ENCODE measurements around the gene PCNA. TPM values are rescaled to one million over a fixed set of nuclear protein-coding genes. Genes with fewer than 3 reads are reported as not detected.

Gene PCNA
- total RNA-seq, 1 experiment from 2014 or later = 273 TPM

DNA sequence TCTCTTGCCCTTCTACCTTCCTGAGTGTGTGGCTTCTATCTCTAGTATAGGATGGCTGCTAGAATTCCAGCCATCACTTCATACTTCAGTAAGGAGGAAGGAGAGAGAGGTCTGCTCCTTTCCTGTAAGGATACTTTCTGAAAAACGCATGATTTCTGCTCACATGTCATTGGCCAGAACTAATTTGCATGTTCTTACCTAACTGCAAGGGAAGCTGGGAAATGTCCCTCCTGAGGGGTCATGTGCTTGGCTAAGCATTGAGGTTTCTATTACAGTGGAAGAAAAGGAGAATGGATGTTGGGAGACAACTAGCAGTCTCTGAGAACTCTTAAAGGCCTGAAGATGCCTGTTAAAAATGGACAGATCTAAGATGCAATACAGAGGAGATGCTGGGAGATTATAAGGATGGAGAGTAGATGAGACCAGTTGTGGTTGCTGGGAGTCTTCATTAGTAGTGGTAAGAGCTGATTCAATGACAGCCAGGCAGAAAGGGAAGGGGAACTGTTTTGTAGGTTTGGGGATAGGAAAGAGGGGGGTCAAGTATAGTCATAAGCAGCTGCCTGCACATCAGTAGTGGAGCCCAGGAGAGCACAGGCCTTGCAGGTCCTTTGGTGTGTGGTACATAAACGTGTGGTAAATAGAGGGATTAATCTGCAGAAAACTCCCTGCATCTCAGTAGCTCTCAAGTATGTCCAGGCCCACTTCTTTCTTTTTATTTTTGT lies 27.3 kb upstream of the PCNA start:
- no TSS peak for BruUV-seq (replicated peaks)
- no peak overlapping the region for H2AFZ ChIP-seq (ENCODE audit: low read depth, low read length, poor library complexity, severe bottlenecking)
- H3K27me3 ChIP-seq (ENCODE audit: insufficient read depth, low read length) = no peaks in the 10 kb centered on the region
- no peaks in the 10 kb centered on the region for H3K9me2 ChIP-seq (ENCODE audit: insufficient read depth)
- ATAC-seq = no peak
- ChIA-PET CTCF (interaction anchor here (0.9 kb wide), 1 partner anchor 21 kb away, joined by 3 read pairs; the partner anchor contains the start of gene CDS2), POLR2A (interaction anchor here (1.1 kb wide), 1 partner anchor 21 kb away, joined by 3 read pairs; no protein-coding TSS in a partner anchor), RAD21 (ENCODE audit: low non-redundant PET in 1 of 2, low total read pairs in 2 of 2, uncharacterized antibody in 2 of 2, unreplicated experiment in 2 of 2) (no interaction called here)
- intact Hi-C loops (cut with micrococcal nuclease) = no loop called here
- peaks cover 13 to 22% of the 10 kb centered on the region in 2 experiments for H3K4me1 ChIP-seq (ENCODE audit: control insufficient read depth in 1 of 2, insufficient read depth in 2 of 2, low read length in 2 of 2)
- H3K36me3 ChIP-seq (ENCODE audit: control insufficient read depth in 1 of 2, insufficient read depth in 2 of 2, low read length in 2 of 2) = no peaks in the 10 kb centered on the region
- DNase-seq (ENCODE audit: low read depth, low spot score) = no peak
- H3K79me2 ChIP-seq (ENCODE audit: insufficient read depth, low read length) = peaks cover 29% of the 10 kb centered on the region
- H3K4me3 ChIP-seq (replicated peaks in 1 of 2; ENCODE audit: low read depth in 1 of 2, low read length in 2 of 2) = no peak overlapping the region
- H3K9ac ChIP-seq (ENCODE audit: low read length) = no peak overlapping the region
- no peak overlapping the region for H3K27ac ChIP-seq (ENCODE audit: low read depth, low read length)
- H4K20me1 ChIP-seq (ENCODE audit: insufficient read depth) = no peaks in the 10 kb centered on the region
- TF ChIP-seq, protein P1, sequence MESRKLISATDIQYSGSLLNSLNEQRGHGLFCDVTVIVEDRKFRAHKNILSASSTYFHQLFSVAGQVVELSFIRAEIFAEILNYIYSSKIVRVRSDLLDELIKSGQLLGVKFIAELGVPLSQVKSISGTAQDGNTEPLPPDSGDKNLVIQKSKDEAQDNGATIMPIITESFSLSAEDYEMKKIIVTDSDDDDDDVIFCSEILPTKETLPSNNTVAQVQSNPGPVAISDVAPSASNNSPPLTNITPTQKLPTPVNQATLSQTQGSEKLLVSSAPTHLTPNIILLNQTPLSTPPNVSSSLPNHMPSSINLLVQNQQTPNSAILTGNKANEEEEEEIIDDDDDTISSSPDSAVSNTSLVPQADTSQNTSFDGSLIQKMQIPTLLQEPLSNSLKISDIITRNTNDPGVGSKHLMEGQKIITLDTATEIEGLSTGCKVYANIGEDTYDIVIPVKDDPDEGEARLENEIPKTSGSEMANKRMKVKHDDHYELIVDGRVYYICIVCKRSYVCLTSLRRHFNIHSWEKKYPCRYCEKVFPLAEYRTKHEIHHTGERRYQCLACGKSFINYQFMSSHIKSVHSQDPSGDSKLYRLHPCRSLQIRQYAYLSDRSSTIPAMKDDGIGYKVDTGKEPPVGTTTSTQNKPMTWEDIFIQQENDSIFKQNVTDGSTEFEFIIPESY (IDR thresholded peaks at IDR 0.05; ENCODE audit: extremely low read depth, insufficient replicate concordance, low read length) = no peak
- TF ChIP-seq POLR2A (IDR thresholded peaks at IDR 0.05; ENCODE audit: borderline replicate concordance, extremely low read depth, insufficient read depth, insufficient read length) = no peak
- TF ChIP-seq EGR1 (IDR thresholded peaks at IDR 0.05; ENCODE audit: low read depth) = no peak
- TF ChIP-seq YY1 (IDR thresholded peaks at IDR 0.05; ENCODE audit: extremely low read depth, insufficient replicate concordance, low read depth, low read length) = no peak
- TF ChIP-seq, protein P2, sequence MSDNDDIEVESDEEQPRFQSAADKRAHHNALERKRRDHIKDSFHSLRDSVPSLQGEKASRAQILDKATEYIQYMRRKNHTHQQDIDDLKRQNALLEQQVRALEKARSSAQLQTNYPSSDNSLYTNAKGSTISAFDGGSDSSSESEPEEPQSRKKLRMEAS (IDR thresholded peaks at IDR 0.05) = no peak
- TF ChIP-seq, protein P3, sequence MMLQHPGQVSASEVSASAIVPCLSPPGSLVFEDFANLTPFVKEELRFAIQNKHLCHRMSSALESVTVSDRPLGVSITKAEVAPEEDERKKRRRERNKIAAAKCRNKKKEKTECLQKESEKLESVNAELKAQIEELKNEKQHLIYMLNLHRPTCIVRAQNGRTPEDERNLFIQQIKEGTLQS (IDR thresholded peaks at IDR 0.05) = no peak
- no peak for TF ChIP-seq SRF (IDR thresholded peaks at IDR 0.05; ENCODE audit: low read depth)
- no peak for TF ChIP-seq ZFX (IDR thresholded peaks at IDR 0.05)
- no peak for TF ChIP-seq CBX3 (IDR thresholded peaks at IDR 0.05; ENCODE audit: low read depth)
- TF ChIP-seq, protein P4, sequence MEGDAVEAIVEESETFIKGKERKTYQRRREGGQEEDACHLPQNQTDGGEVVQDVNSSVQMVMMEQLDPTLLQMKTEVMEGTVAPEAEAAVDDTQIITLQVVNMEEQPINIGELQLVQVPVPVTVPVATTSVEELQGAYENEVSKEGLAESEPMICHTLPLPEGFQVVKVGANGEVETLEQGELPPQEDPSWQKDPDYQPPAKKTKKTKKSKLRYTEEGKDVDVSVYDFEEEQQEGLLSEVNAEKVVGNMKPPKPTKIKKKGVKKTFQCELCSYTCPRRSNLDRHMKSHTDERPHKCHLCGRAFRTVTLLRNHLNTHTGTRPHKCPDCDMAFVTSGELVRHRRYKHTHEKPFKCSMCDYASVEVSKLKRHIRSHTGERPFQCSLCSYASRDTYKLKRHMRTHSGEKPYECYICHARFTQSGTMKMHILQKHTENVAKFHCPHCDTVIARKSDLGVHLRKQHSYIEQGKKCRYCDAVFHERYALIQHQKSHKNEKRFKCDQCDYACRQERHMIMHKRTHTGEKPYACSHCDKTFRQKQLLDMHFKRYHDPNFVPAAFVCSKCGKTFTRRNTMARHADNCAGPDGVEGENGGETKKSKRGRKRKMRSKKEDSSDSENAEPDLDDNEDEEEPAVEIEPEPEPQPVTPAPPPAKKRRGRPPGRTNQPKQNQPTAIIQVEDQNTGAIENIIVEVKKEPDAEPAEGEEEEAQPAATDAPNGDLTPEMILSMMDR (IDR thresholded peaks at IDR 0.05 in 2 of 3, conservative IDR thresholded peaks at IDR 0.05 in 1 of 3; ENCODE audit: borderline replicate concordance in 1 of 3, insufficient read depth in 1 of 3, low read depth in 2 of 3, low read length in 2 of 3) = no peak
- TF ChIP-seq RAD21 (IDR thresholded peaks at IDR 0.05; ENCODE audit: low read depth) = no peak
- TF ChIP-seq ZNF274 (IDR thresholded peaks at IDR 0.05; ENCODE audit: low read depth, low read length) = no peak
- TF ChIP-seq EZH2 (IDR thresholded peaks at IDR 0.05) = no peak
- no peak for TF ChIP-seq ELF1 (IDR thresholded peaks at IDR 0.05; ENCODE audit: borderline replicate concordance, low read depth)
- TF ChIP-seq SP1 (IDR thresholded peaks at IDR 0.05; ENCODE audit: low read depth) = no peak
- no peak for TF ChIP-seq SIN3A (IDR thresholded peaks at IDR 0.05; ENCODE audit: low read depth)
- TF ChIP-seq EZH2phosphoT487 (IDR thresholded peaks at IDR 0.05; ENCODE audit: borderline replicate concordance) = no peak
- TF ChIP-seq POLR2AphosphoS5 (IDR thresholded peaks at IDR 0.05; ENCODE audit: low read depth, low read length) = no peak
- TF ChIP-seq, protein P5, sequence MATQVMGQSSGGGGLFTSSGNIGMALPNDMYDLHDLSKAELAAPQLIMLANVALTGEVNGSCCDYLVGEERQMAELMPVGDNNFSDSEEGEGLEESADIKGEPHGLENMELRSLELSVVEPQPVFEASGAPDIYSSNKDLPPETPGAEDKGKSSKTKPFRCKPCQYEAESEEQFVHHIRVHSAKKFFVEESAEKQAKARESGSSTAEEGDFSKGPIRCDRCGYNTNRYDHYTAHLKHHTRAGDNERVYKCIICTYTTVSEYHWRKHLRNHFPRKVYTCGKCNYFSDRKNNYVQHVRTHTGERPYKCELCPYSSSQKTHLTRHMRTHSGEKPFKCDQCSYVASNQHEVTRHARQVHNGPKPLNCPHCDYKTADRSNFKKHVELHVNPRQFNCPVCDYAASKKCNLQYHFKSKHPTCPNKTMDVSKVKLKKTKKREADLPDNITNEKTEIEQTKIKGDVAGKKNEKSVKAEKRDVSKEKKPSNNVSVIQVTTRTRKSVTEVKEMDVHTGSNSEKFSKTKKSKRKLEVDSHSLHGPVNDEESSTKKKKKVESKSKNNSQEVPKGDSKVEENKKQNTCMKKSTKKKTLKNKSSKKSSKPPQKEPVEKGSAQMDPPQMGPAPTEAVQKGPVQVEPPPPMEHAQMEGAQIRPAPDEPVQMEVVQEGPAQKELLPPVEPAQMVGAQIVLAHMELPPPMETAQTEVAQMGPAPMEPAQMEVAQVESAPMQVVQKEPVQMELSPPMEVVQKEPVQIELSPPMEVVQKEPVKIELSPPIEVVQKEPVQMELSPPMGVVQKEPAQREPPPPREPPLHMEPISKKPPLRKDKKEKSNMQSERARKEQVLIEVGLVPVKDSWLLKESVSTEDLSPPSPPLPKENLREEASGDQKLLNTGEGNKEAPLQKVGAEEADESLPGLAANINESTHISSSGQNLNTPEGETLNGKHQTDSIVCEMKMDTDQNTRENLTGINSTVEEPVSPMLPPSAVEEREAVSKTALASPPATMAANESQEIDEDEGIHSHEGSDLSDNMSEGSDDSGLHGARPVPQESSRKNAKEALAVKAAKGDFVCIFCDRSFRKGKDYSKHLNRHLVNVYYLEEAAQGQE (IDR thresholded peaks at IDR 0.05; ENCODE audit: low read depth) = no peak
- no peak for TF ChIP-seq FOSL1 (IDR thresholded peaks at IDR 0.05; ENCODE audit: low read depth)
- no peak overlapping the region for H3K4me2 ChIP-seq (ENCODE audit: low read length)
- no peaks in the 10 kb centered on the region for H3K9me3 ChIP-seq (ENCODE audit: control insufficient read depth in 1 of 2, insufficient read depth in 1 of 2, low read depth in 1 of 2, low read length in 2 of 2)
